Rectal smooth muscle tissue (tissue), 1 donor: Measurements from ENCODE around the gene DAZAP1.

Experiments
- H3K27ac ChIP-seq: one replicate; pipeline ENCODE4 v1.7.0; 2013; ENCODE audit warnings: low read depth, low read length, inconsistent platforms
- H3K27me3 ChIP-seq: one replicate; pipeline ENCODE4 v1.7.0; 2013; ENCODE audit warnings: low read length; ENCODE audit not compliant: control insufficient read depth, insufficient read depth
- H3K36me3 ChIP-seq: one replicate; pipeline ENCODE4 v1.7.0; 2013; ENCODE audit warnings: low read length; ENCODE audit not compliant: control insufficient read depth, insufficient read depth
- H3K4me1 ChIP-seq: one replicate; pipeline ENCODE4 v1.7.0; 2013; ENCODE audit warnings: low read length; ENCODE audit not compliant: control insufficient read depth, insufficient read depth
- H3K4me3 ChIP-seq: one replicate; pipeline ENCODE4 v1.7.0; 2013; ENCODE audit warnings: low read length
- H3K9ac ChIP-seq: one replicate; pipeline ENCODE4 v1.7.0; 2013; ENCODE audit warnings: low read length

Gene DAZAP1

GRCh38 chr19:1441022-1441426 lies 33.6 kb downstream of the DAZAP1 start:
- no peak overlapping the region for H3K4me3 ChIP-seq
- peaks cover 8% of the 10 kb centered on the region for H3K4me1 ChIP-seq
- no peak overlapping the region for H3K27ac ChIP-seq

GRCh38 chr19:1441677-1442438 lies 34.5 kb downstream of the DAZAP1 start:
- H3K4me3 ChIP-seq = no peak overlapping the region
- H3K36me3 ChIP-seq = peaks cover 12% of the 10 kb centered on the region
- peaks cover 8% of the 10 kb centered on the region for H3K4me1 ChIP-seq
- H3K9ac ChIP-seq = no peak overlapping the region
- H3K27ac ChIP-seq = no peak overlapping the region
- peaks cover 2% of the 10 kb centered on the region for H3K27me3 ChIP-seq

More at GRCh38 chr19:1441022-1441426, 33.6 kb downstream of the DAZAP1 start:
- H3K36me3 ChIP-seq = peaks cover 12% of the 10 kb centered on the region
- H3K9ac ChIP-seq = no peak overlapping the region
- no peaks in the 10 kb centered on the region for H3K27me3 ChIP-seq

GRCh38 chr19:1445185-1445931 lies 38.0 kb downstream of the DAZAP1 start:
- H3K36me3 ChIP-seq = peaks cover 10% of the 10 kb centered on the region
- H3K4me3 ChIP-seq = peak overlapping the region; percentile 62
- no peak overlapping the region for H3K27ac ChIP-seq
- H3K4me1 ChIP-seq = peaks cover 3% of the 10 kb centered on the region
- H3K27me3 ChIP-seq = peaks cover 31% of the 10 kb centered on the region
- H3K9ac ChIP-seq = no peak overlapping the region

GRCh38 chr19:1445932-1446712 lies 38.7 kb downstream of the DAZAP1 start:
- H3K9ac ChIP-seq = no peak overlapping the region
- H3K27ac ChIP-seq = no peak overlapping the region
- H3K4me3 ChIP-seq = no peak overlapping the region
- peaks cover 3% of the 10 kb centered on the region for H3K4me1 ChIP-seq
- H3K27me3 ChIP-seq = peaks cover 39% of the 10 kb centered on the region
- H3K36me3 ChIP-seq = peaks cover 2% of the 10 kb centered on the region

- no peak overlapping the region for H3K9ac ChIP-seq
- H3K4me3 ChIP-seq = peak overlapping the region; percentile 21
- H3K4me1 ChIP-seq = peaks cover 3% of the 10 kb centered on the region
- H3K27ac ChIP-seq = no peak overlapping the region
- peaks cover 40% of the 10 kb centered on the region for H3K27me3 ChIP-seq
- peaks cover 2% of the 10 kb centered on the region for H3K36me3 ChIP-seq
Measured at GRCh38 chr19:1446713-1447481, 39.5 kb downstream of the DAZAP1 start.

- peaks cover 2% of the 10 kb centered on the region for H3K36me3 ChIP-seq
- no peak overlapping the region for H3K27ac ChIP-seq
- H3K27me3 ChIP-seq = peaks cover 45% of the 10 kb centered on the region
- peaks cover 3% of the 10 kb centered on the region for H3K4me1 ChIP-seq
- H3K4me3 ChIP-seq = no peak overlapping the region
- no peak overlapping the region for H3K9ac ChIP-seq
Measured at GRCh38 chr19:1447504-1447903, 40.1 kb downstream of the DAZAP1 start.

GRCh38 chr19:1447944-1448343 lies 40.6 kb downstream of the DAZAP1 start:
- Histone ChIP-seq H3K4me1 (peaks cover 3% of the 10 kb centered on the region), H3K4me3 (no peak overlapping the region), H3K9ac (no peak overlapping the region), H3K27me3 (peaks cover 49% of the 10 kb centered on the region), H3K27ac (no peak overlapping the region), H3K36me3 (no peaks in the 10 kb centered on the region)

GRCh38 chr19:1449467-1450442 lies 42.4 kb downstream of the DAZAP1 start, which contains the start of gene APC2:
APC2 (plus strand) TSS chr19:1450121; CDS start chr19:1453002, 2,881 bp downstream.
- peaks cover 3% of the 10 kb centered on the region for H3K4me1 ChIP-seq
- H3K27me3 ChIP-seq = peaks cover 61% of the 10 kb centered on the region
- no peak within 1 kb of the TSS for H3K27ac ChIP-seq
- H3K4me3 ChIP-seq = no peak within 1 kb of the TSS
- no peaks in the 10 kb centered on the region for H3K36me3 ChIP-seq
- no peak within 1 kb of the TSS for H3K9ac ChIP-seq

GRCh38 chr19:1450735-1451731 lies 43.6 kb downstream of the DAZAP1 start:
- Histone ChIP-seq H3K36me3 (no peaks in the 10 kb centered on the region), H3K4me3 (no peak overlapping the region), H3K4me1 (no peaks in the 10 kb centered on the region), H3K9ac (no peak overlapping the region), H3K27me3 (peaks cover 68% of the 10 kb centered on the region), H3K27ac (no peak overlapping the region)
